Uterus (tissue), 2 donors: ENCODE measurements around the gene ZNF740.

Experiments used
- POLR2A ChIP-seq, 2 donors: fragments of 450-650 bp; IDR thresholded peaks; one replicate each; pipeline ENCODE4 v1.6.1; 2016; ENCODE audit warnings: antibody characterized with exemption in 2 of 2, mild to moderate bottlenecking in 1 of 2, moderate library complexity in 1 of 2
- TF ChIP-seq, protein P1 (sequence below), 4 experiments: fragments of 200-600 bp in 2 of 4; fragments of 450-650 bp in 2 of 4; sonication (generic) in 2 of 4; IDR thresholded peaks; one replicate each; pipeline ENCODE4 v1.5.1; 2016 to 2019; ENCODE audit warnings: antibody characterized with exemption in 4 of 4, mild to moderate bottlenecking in 2 of 4, moderate library complexity in 1 of 4

DNA sequence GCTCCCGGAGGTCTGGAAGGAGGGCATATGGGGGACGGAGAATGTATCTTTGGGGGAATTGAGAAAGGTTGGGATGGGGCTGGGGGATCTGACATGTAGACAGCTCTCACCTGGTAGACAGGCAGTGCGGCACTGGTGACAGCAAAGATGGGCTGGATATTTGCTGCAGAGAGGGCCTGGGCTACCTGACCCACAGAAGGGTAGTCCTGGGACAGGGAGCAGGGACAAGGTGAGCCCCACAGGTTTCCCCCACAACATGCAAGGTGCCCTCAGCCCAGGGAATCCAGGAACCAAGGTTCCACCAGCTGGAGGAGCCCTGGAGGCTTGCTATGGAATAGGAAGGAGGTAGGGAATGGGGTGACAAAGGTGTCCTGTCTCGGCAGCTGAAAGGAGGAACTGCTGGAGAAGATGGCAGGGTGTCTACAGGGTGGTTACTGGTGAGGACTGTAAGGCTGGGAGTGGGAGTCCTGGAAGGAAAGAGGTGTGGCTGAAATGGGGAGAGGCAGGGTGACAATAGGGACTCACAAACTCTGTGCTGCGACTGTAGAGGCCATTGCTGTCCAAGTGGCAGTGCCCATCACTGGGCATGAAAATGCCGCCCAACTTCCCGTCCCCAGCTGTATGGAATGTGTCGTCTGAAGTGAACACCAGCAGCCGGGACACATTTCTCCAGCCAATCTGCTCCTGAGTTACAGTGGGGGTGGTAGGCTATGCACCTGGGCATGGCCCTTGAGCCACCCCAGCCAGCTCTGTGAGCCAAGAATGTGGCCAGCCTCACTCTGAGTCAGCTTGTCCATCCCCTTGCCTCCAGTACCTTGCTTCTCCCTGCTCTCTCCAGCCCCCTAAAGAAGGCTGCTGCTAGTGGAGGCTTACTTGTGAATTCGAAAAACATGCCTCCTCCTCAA is 15.2 kb downstream of the ZNF740 start:
- TF ChIP-seq, protein P1, sequence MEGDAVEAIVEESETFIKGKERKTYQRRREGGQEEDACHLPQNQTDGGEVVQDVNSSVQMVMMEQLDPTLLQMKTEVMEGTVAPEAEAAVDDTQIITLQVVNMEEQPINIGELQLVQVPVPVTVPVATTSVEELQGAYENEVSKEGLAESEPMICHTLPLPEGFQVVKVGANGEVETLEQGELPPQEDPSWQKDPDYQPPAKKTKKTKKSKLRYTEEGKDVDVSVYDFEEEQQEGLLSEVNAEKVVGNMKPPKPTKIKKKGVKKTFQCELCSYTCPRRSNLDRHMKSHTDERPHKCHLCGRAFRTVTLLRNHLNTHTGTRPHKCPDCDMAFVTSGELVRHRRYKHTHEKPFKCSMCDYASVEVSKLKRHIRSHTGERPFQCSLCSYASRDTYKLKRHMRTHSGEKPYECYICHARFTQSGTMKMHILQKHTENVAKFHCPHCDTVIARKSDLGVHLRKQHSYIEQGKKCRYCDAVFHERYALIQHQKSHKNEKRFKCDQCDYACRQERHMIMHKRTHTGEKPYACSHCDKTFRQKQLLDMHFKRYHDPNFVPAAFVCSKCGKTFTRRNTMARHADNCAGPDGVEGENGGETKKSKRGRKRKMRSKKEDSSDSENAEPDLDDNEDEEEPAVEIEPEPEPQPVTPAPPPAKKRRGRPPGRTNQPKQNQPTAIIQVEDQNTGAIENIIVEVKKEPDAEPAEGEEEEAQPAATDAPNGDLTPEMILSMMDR (IDR thresholded peaks at IDR 0.05): no peak
- TF ChIP-seq POLR2A (IDR thresholded peaks at IDR 0.05): no peak
